Activated naive CD8-positive, alpha-beta T cell treated with anti-CD3 and anti-CD28 coated beads, Interleukin-2, amount 10 ng/mL, durations not matched to agents 7 days and 5 days (primary cell): Measurements from ENCODE around the gene RPTN. TPM values are rescaled to one million over a fixed set of nuclear protein-coding genes. Genes with fewer than 3 reads are reported as not detected.

ENCODE experiments used
- total RNA-seq, 2 experiments: library from RNA; stranded (reverse); gene quantifications; one replicate each; pipeline ENCODE4 v1.2.3, GENCODE V29; 2021

RPTN gene
- total RNA-seq, 2 experiments from 2014 or later = not detected

Other genes starting within 250 kb of the RPTN start
- 10 to 100 TPM; 46.6 to 49.7 TPM for gene THEM4, start 249.7 kb downstream of the RPTN start, total RNA-seq
- gene S100A10, start 165.4 kb downstream of the RPTN start, total RNA-seq = 100 to 1,000 TPM; 529 to 544 TPM
- gene S100A11, start 122.2 kb downstream of the RPTN start, total RNA-seq = 100 to 1,000 TPM; 241 to 262 TPM
- not detected for gene TCHHL1, start 70.2 kb downstream of the RPTN start, total RNA-seq
- gene TCHH, start 43.8 kb downstream of the RPTN start, total RNA-seq = under 1 TPM; 0.06 to 0.08 TPM
- gene HRNR, start 65.0 kb upstream of the RPTN start, total RNA-seq = not detected
- not detected for gene FLG, start 166.0 kb upstream of the RPTN start, total RNA-seq
- not detected for gene FLG2, start 200.8 kb upstream of the RPTN start, total RNA-seq